Ishikawa (cell line): Measurements from ENCODE around the gene TMEM200A.

Source experiments
- CEBPB ChIP-seq: IDR thresholded peaks from 2 replicates; pipeline ENCODE4 v1.6.1; 2012
- CREB1 ChIP-seq: IDR thresholded peaks from 2 replicates; pipeline ENCODE4 v1.6.1; 2012; ENCODE audit warnings: low read depth
- EGR1 ChIP-seq: IDR thresholded peaks from 2 replicates; pipeline ENCODE4 v1.6.1; 2012
- EP300 ChIP-seq: IDR thresholded peaks from 2 replicates; pipeline ENCODE4 v1.6.1; 2012; ENCODE audit warnings: borderline replicate concordance
- FOXM1 ChIP-seq: IDR thresholded peaks from 2 replicates; pipeline ENCODE4 v1.6.1; 2012; ENCODE audit warnings: low read depth, borderline replicate concordance
- MAX ChIP-seq: IDR thresholded peaks from 2 replicates; pipeline ENCODE4 v1.6.1; 2012
- NFIC ChIP-seq: IDR thresholded peaks from 2 replicates; pipeline ENCODE4 v1.6.1; 2012
- RAD21 ChIP-seq: IDR thresholded peaks from 2 replicates; pipeline ENCODE4 v1.6.1; 2012; ENCODE audit warnings: low read depth
- REST ChIP-seq: IDR thresholded peaks from 2 replicates; pipeline ENCODE4 v1.6.1; 2012; ENCODE audit warnings: low read depth, mild to moderate bottlenecking
- TAF1 ChIP-seq: IDR thresholded peaks from 2 replicates; pipeline ENCODE4 v1.6.1; 2012; ENCODE audit warnings: low read depth, mild to moderate bottlenecking
- TCF12 ChIP-seq: IDR thresholded peaks from 2 replicates; pipeline ENCODE4 v1.6.1; 2012; ENCODE audit warnings: low read depth
- TEAD4 ChIP-seq: IDR thresholded peaks from 2 replicates; pipeline ENCODE4 v1.6.1; 2012
- USF1 ChIP-seq: IDR thresholded peaks from 2 replicates; pipeline ENCODE4 v1.6.1; 2012
- YY1 ChIP-seq: IDR thresholded peaks from 2 replicates; pipeline ENCODE4 v1.6.1; 2012; ENCODE audit warnings: low read depth
- ZBTB7A ChIP-seq: IDR thresholded peaks from 2 replicates; pipeline ENCODE4 v1.6.1; 2012; ENCODE audit warnings: low read depth

TMEM200A gene

GRCh38 chr6:130366107-130367005, 539 bp downstream of the TMEM200A start:
- TF ChIP-seq TCF12 (no peak), RAD21 (no peak), FOXM1 (no peak), REST (no peak), USF1 (no peak), MAX (no peak), TEAD4 (no peak), NFIC (no peak), CREB1 (no peak), TAF1 (no peak), EP300 (no peak), EGR1 (no peak), YY1 (no peak), CEBPB (no peak), ZBTB7A (no peak)

GRCh38 chr6:130367767-130368166, 1.9 kb downstream of the TMEM200A start:
- TF ChIP-seq RAD21 (no peak), TAF1 (no peak), NFIC (no peak), TCF12 (no peak), CREB1 (no peak), EP300 (no peak), FOXM1 (no peak), YY1 (no peak), ZBTB7A (no peak), USF1 (no peak), REST (no peak), EGR1 (no peak)

- TF ChIP-seq MAX (no peak), USF1 (no peak), ZBTB7A (no peak), NFIC (no peak), EP300 (no peak), EGR1 (no peak), CEBPB (no peak), TAF1 (no peak)
Measured at GRCh38 chr6:130368576-130368975, 2.8 kb downstream of the TMEM200A start.

- no peak for TF ChIP-seq EP300
- TF ChIP-seq EGR1: no peak
- no peak for TF ChIP-seq FOXM1
- TF ChIP-seq NFIC: no peak
- TF ChIP-seq CEBPB: no peak
- TF ChIP-seq TAF1: no peak
- TF ChIP-seq CREB1: no peak
- TF ChIP-seq TEAD4: no peak
- TF ChIP-seq USF1: no peak
- TF ChIP-seq ZBTB7A: no peak
- no peak for TF ChIP-seq MAX
- TF ChIP-seq RAD21: no peak
- no peak for TF ChIP-seq TCF12
- no peak for TF ChIP-seq YY1
- TF ChIP-seq REST: no peak
Measured at GRCh38 chr6:130369831-130370230, 4.0 kb downstream of the TMEM200A start.
